ENCODE results near the gene CCM2. TPM values are rescaled to one million over a fixed set of nuclear protein-coding genes. Genes with fewer than 3 reads are reported as not detected.
A peak's percentile ranks its signal among the peaks of the same experiment; 100 is the strongest.

CCM2 gene
- total RNA-seq, 1 experiment from 2014 or later, result 64.8 TPM

- Histone ChIP-seq H3K27me3 (replicated peaks) (no peaks in the 10 kb centered on the region), H3K4me3 (no peak overlapping the region), H3K4me1 (replicated peaks) (0 out of 2 replicates have a peak, but pooled peaks cover 4% of the 10 kb centered on the region), H3K27ac (no peak overlapping the region), H3K36me3 (peaks cover 9% of the 10 kb centered on the region; the same call in 1 of the 2 replicates), H3K9me3 (replicated peaks) (no peaks in the 10 kb centered on the region)
- no peak for DNase-seq (ENCODE audit: low read depth in 1 of 2, low spot score in 2 of 2)
Observed at GRCh38 chr7:45055594-45056219, 55.7 kb downstream of the CCM2 start.

- H3K4me1 ChIP-seq (replicated peaks), result 0 out of 2 replicates have a peak, but pooled peaks cover 4% of the 10 kb centered on the region
- no peak for DNase-seq (ENCODE audit: low read depth in 1 of 2, low spot score in 2 of 2)
- 0 out of 2 replicates have a peak, but pooled peaks cover 6% of the 10 kb centered on the region for H3K36me3 ChIP-seq
Observed at GRCh38 chr7:45057878-45058277, 57.9 kb downstream of the CCM2 start.

GRCh38 chr7:45060295-45060694 is 60.3 kb downstream of the CCM2 start:
- no peaks in the 10 kb centered on the region for H3K9me3 ChIP-seq (replicated peaks)
- H3K4me3 ChIP-seq, result no peak overlapping the region
- H3K36me3 ChIP-seq, result peaks cover 26% of the 10 kb centered on the region
- H3K27me3 ChIP-seq (replicated peaks), result no peaks in the 10 kb centered on the region
- peaks cover 8% of the 10 kb centered on the region for H3K4me1 ChIP-seq (replicated peaks)
- no peak overlapping the region for H3K27ac ChIP-seq
- no peak for DNase-seq (ENCODE audit: low read depth in 1 of 2, low spot score in 2 of 2)

More at GRCh38 chr7:45057878-45058277, 57.9 kb downstream of the CCM2 start:
- no peak overlapping the region for H3K4me3 ChIP-seq
- H3K27me3 ChIP-seq (replicated peaks), result no peaks in the 10 kb centered on the region
- H3K9me3 ChIP-seq (replicated peaks), result no peaks in the 10 kb centered on the region
- no peak overlapping the region for H3K27ac ChIP-seq

GRCh38 chr7:45061352-45061751 is 61.4 kb downstream of the CCM2 start:
- Histone ChIP-seq H3K27me3 (replicated peaks) (no peaks in the 10 kb centered on the region), H3K27ac (no peak overlapping the region), H3K4me1 (replicated peaks) (peaks cover 13% of the 10 kb centered on the region), H3K4me3 (no peak overlapping the region), H3K9me3 (replicated peaks) (no peaks in the 10 kb centered on the region), H3K36me3 (peaks cover 29% of the 10 kb centered on the region)
- DNase-seq (ENCODE audit: low read depth in 1 of 2, low spot score in 2 of 2), result no peak

- no peak for DNase-seq (ENCODE audit: low read depth in 1 of 2, low spot score in 2 of 2)
- Histone ChIP-seq H3K9me3 (replicated peaks) (no peaks in the 10 kb centered on the region), H3K36me3 (peaks cover 32% of the 10 kb centered on the region), H3K27me3 (replicated peaks) (no peaks in the 10 kb centered on the region), H3K27ac (no peak overlapping the region), H3K4me1 (replicated peaks) (peaks cover 13% of the 10 kb centered on the region), H3K4me3 (no peak overlapping the region)
Observed at GRCh38 chr7:45061806-45062425, 61.9 kb downstream of the CCM2 start.

- Histone ChIP-seq H3K36me3 (peaks cover 51% of the 10 kb centered on the region), H3K27ac (no peak overlapping the region), H3K9me3 (replicated peaks) (no peaks in the 10 kb centered on the region), H3K4me1 (replicated peaks) (peaks cover 13% of the 10 kb centered on the region), H3K4me3 (no peak overlapping the region), H3K27me3 (replicated peaks) (no peaks in the 10 kb centered on the region)
- no peak for DNase-seq (ENCODE audit: low read depth in 1 of 2, low spot score in 2 of 2)
Observed at GRCh38 chr7:45064047-45064725, 64.2 kb downstream of the CCM2 start.

GRCh38 chr7:45065031-45065995 is 65.3 kb downstream of the CCM2 start:
- H3K27me3 ChIP-seq (replicated peaks), result no peaks in the 10 kb centered on the region
- H3K4me3 ChIP-seq, result no peak overlapping the region
- H3K9me3 ChIP-seq (replicated peaks), result no peaks in the 10 kb centered on the region

GRCh38 chr7:45066409-45066808 is 66.4 kb downstream of the CCM2 start:
- DNase-seq (ENCODE audit: low read depth in 1 of 2, low spot score in 2 of 2), result peak in 1 of 2 experiments; percentile 29
- Histone ChIP-seq H3K4me3 (no peak overlapping the region), H3K27me3 (replicated peaks) (no peaks in the 10 kb centered on the region), H3K27ac (no peak overlapping the region), H3K36me3 (peaks cover 66% of the 10 kb centered on the region), H3K4me1 (replicated peaks) (peaks cover 13% of the 10 kb centered on the region), H3K9me3 (replicated peaks) (no peaks in the 10 kb centered on the region)

More at GRCh38 chr7:45065031-45065995, 65.3 kb downstream of the CCM2 start:
- H3K36me3 ChIP-seq, result peaks cover 62% of the 10 kb centered on the region
- H3K27ac ChIP-seq, result no peak overlapping the region
- DNase-seq (ENCODE audit: low read depth in 1 of 2, low spot score in 2 of 2), result peak in 1 of 2 experiments; percentile 24
- peaks cover 13% of the 10 kb centered on the region for H3K4me1 ChIP-seq (replicated peaks)

GRCh38 chr7:45067582-45067981 is 67.6 kb downstream of the CCM2 start:
- Histone ChIP-seq H3K4me1 (replicated peaks) (peaks cover 13% of the 10 kb centered on the region), H3K27ac (no peak overlapping the region), H3K4me3 (no peak overlapping the region), H3K36me3 (peaks cover 76% of the 10 kb centered on the region), H3K9me3 (replicated peaks) (no peaks in the 10 kb centered on the region), H3K27me3 (replicated peaks) (no peaks in the 10 kb centered on the region)
- DNase-seq (ENCODE audit: low read depth in 1 of 2, low spot score in 2 of 2), result no peak

GRCh38 chr7:45068236-45069023 is 68.4 kb downstream of the CCM2 start:
- H3K4me1 ChIP-seq (replicated peaks), result peaks cover 13% of the 10 kb centered on the region
- peaks cover 81% of the 10 kb centered on the region for H3K36me3 ChIP-seq
- H3K27ac ChIP-seq, result no peak overlapping the region
- H3K4me3 ChIP-seq, result no peak overlapping the region
- DNase-seq (ENCODE audit: low read depth in 1 of 2, low spot score in 2 of 2), result no peak
- H3K9me3 ChIP-seq (replicated peaks), result no peaks in the 10 kb centered on the region
- no peaks in the 10 kb centered on the region for H3K27me3 ChIP-seq (replicated peaks)

- DNase-seq (ENCODE audit: low read depth in 1 of 2, low spot score in 2 of 2), result no peak
- Histone ChIP-seq H3K27ac (no peak overlapping the region), H3K27me3 (replicated peaks) (no peaks in the 10 kb centered on the region), H3K9me3 (replicated peaks) (no peaks in the 10 kb centered on the region), H3K4me1 (replicated peaks) (peaks cover 9% of the 10 kb centered on the region), H3K36me3 (peaks cover 81% of the 10 kb centered on the region), H3K4me3 (no peak overlapping the region)
Observed at GRCh38 chr7:45069444-45070253, 69.6 kb downstream of the CCM2 start.

GRCh38 chr7:45070254-45070642 is 70.2 kb downstream of the CCM2 start:
- peaks cover 82% of the 10 kb centered on the region for H3K36me3 ChIP-seq
- no peak overlapping the region for H3K27ac ChIP-seq
- H3K4me1 ChIP-seq (replicated peaks), result peaks cover 6% of the 10 kb centered on the region
- no peak for DNase-seq (ENCODE audit: low read depth in 1 of 2, low spot score in 2 of 2)
- H3K27me3 ChIP-seq (replicated peaks), result no peaks in the 10 kb centered on the region
- H3K4me3 ChIP-seq, result no peak overlapping the region
- no peaks in the 10 kb centered on the region for H3K9me3 ChIP-seq (replicated peaks)

Data from SJSA1 (cell line).